ENCODE results near the gene THEMIS2.

The THEMIS2 gene

DNA sequence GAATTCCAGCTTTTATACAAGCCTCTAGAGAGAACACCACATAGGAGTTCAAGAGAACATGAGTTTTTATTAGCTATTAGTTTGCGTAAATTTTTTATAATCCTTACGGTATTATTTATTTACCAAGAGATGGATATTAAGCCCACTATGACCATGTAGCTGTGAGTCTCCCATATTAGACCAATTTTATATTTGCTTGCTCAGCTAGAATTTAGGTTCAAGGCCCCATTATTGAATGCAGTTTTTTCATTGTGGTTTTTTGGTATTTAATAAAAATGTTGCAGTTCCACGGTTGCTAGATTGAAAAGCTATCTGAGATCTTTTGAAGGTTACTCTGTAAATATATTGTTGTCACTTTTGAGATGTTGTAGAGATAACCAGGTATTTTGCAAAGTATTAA is 38.9 kb upstream of the THEMIS2 start:
- no peak overlapping the region for H3K27ac ChIP-seq (ENCODE audit: low read length)
- no peaks in the 10 kb centered on the region for H4K20me1 ChIP-seq (ENCODE audit: insufficient read depth, low read length)
- no peaks in the 10 kb centered on the region for H3K9me3 ChIP-seq (replicated peaks; ENCODE audit: insufficient read depth, low read length)
- peaks cover 9% of the 10 kb centered on the region for H3K4me1 ChIP-seq (ENCODE audit: low read length)
- H3K27me3 ChIP-seq (replicated peaks; ENCODE audit: insufficient read depth, low read length) = no peaks in the 10 kb centered on the region
- no peak for DNase-seq
- peaks cover 74% of the 10 kb centered on the region for H3K79me2 ChIP-seq (ENCODE audit: low read length)
- TF ChIP-seq EZH2 (optimal IDR thresholded peaks at IDR 0.05; ENCODE audit: low read depth, low read length) = no peak
- TF ChIP-seq EZH2phosphoT487 (IDR thresholded peaks at IDR 0.05; ENCODE audit: low read length) = no peak
- TF ChIP-seq, protein P1, sequence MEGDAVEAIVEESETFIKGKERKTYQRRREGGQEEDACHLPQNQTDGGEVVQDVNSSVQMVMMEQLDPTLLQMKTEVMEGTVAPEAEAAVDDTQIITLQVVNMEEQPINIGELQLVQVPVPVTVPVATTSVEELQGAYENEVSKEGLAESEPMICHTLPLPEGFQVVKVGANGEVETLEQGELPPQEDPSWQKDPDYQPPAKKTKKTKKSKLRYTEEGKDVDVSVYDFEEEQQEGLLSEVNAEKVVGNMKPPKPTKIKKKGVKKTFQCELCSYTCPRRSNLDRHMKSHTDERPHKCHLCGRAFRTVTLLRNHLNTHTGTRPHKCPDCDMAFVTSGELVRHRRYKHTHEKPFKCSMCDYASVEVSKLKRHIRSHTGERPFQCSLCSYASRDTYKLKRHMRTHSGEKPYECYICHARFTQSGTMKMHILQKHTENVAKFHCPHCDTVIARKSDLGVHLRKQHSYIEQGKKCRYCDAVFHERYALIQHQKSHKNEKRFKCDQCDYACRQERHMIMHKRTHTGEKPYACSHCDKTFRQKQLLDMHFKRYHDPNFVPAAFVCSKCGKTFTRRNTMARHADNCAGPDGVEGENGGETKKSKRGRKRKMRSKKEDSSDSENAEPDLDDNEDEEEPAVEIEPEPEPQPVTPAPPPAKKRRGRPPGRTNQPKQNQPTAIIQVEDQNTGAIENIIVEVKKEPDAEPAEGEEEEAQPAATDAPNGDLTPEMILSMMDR (IDR thresholded peaks at IDR 0.05; ENCODE audit: low read length) = no peak
- no peak overlapping the region for H3K4me2 ChIP-seq (ENCODE audit: low read depth, low read length)
- no peak overlapping the region for H3K9ac ChIP-seq (ENCODE audit: low read length)
- H2AFZ ChIP-seq (ENCODE audit: low read length) = no peak overlapping the region
- peaks cover 3% of the 10 kb centered on the region; the same call in 1 of the 2 replicates for H3K36me3 ChIP-seq (replicated peaks; ENCODE audit: insufficient read depth, low read length)
- no peak overlapping the region for H3K4me3 ChIP-seq (ENCODE audit: low read length)
- H3F3A ChIP-seq (ENCODE audit: insufficient read depth, low read length) = no peaks in the 10 kb centered on the region; the same call in 1 of the 2 replicates
- no peaks in the 10 kb centered on the region for H3K9me2 ChIP-seq (replicated peaks; ENCODE audit: insufficient read depth, low read length)

DNA sequence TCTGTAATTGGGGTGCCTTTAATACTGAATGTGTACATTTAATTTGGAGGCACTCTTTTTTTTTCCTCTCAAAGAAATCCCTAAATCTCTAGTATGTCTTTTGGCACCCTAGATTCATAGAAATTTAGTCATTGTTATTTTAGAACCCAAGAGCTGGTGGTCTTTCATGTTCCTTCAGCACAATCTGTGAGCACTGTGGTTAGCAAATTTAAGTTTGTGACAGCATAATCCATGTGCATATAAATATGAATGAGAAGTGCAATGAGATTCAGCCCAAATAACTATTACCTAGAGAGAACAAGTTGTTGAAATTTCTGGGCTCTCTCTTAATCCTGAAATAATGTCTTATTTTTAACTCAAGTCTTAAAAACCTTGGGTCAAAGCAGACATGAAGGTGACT is 37.3 kb upstream of the THEMIS2 start:
- TF ChIP-seq EZH2 (optimal IDR thresholded peaks at IDR 0.05; ENCODE audit: low read depth, low read length) (no peak), EZH2phosphoT487 (IDR thresholded peaks at IDR 0.05; ENCODE audit: low read length) (no peak)
- TF ChIP-seq, protein P1 (IDR thresholded peaks at IDR 0.05; ENCODE audit: low read length) = no peak
- Histone ChIP-seq H3K27me3 (replicated peaks; ENCODE audit: insufficient read depth, low read length) (no peaks in the 10 kb centered on the region), H3K4me3 (ENCODE audit: low read length) (no peak overlapping the region), H3K9ac (ENCODE audit: low read length) (no peak overlapping the region), H3K79me2 (ENCODE audit: low read length) (peaks cover 89% of the 10 kb centered on the region), H3K36me3 (replicated peaks; ENCODE audit: insufficient read depth, low read length) (peaks cover 3% of the 10 kb centered on the region; the same call in 1 of the 2 replicates), H3K9me2 (replicated peaks; ENCODE audit: insufficient read depth, low read length) (no peaks in the 10 kb centered on the region), H2AFZ (ENCODE audit: low read length) (no peak overlapping the region), H3K9me3 (replicated peaks; ENCODE audit: insufficient read depth, low read length) (no peaks in the 10 kb centered on the region), H3K4me1 (ENCODE audit: low read length) (peaks cover 9% of the 10 kb centered on the region), H3F3A (ENCODE audit: insufficient read depth, low read length) (no peaks in the 10 kb centered on the region), H3K4me2 (ENCODE audit: low read depth, low read length) (no peak overlapping the region), H3K27ac (ENCODE audit: low read length) (no peak overlapping the region), H4K20me1 (ENCODE audit: insufficient read depth, low read length) (no peaks in the 10 kb centered on the region)
- DNase-seq = no peak

DNA sequence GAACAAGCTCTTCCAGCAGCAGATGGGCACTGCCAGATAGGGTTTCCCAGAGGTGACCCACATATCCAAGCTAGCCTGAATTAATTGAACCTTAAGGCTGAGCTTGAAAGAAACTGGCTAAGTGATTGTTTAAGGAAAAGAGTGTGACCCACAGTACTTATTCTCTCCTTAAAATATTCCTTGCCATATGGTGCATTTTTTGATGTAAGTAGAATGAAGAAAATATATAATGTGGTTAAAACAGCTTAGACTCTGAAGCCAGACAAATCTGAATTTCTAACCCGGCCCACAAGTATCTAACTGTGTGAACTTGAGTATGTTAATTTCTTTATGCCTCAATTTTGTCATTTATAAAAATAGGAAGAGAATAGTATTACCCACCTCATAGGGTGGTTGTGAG is 36.8 kb upstream of the THEMIS2 start:
- TF ChIP-seq EZH2 (optimal IDR thresholded peaks at IDR 0.05; ENCODE audit: low read depth, low read length) = no peak
- TF ChIP-seq, protein P1 (IDR thresholded peaks at IDR 0.05; ENCODE audit: low read length) = no peak
- TF ChIP-seq EZH2phosphoT487 (IDR thresholded peaks at IDR 0.05; ENCODE audit: low read length) = no peak
- no peak overlapping the region for H3K9ac ChIP-seq (ENCODE audit: low read length)
- no peak overlapping the region for H3K27ac ChIP-seq (ENCODE audit: low read length)
- DNase-seq = no peak
- peaks cover 94% of the 10 kb centered on the region for H3K79me2 ChIP-seq (ENCODE audit: low read length)
- H2AFZ ChIP-seq (ENCODE audit: low read length) = no peak overlapping the region
- peaks cover 9% of the 10 kb centered on the region for H3K4me1 ChIP-seq (ENCODE audit: low read length)
- no peaks in the 10 kb centered on the region for H3F3A ChIP-seq (ENCODE audit: insufficient read depth, low read length)
- H3K4me3 ChIP-seq (ENCODE audit: low read length) = no peak overlapping the region
- H3K4me2 ChIP-seq (ENCODE audit: low read depth, low read length) = no peak overlapping the region
- H4K20me1 ChIP-seq (ENCODE audit: insufficient read depth, low read length) = no peaks in the 10 kb centered on the region
- peaks cover 3% of the 10 kb centered on the region; the same call in 1 of the 2 replicates for H3K36me3 ChIP-seq (replicated peaks; ENCODE audit: insufficient read depth, low read length)
- H3K9me3 ChIP-seq (replicated peaks; ENCODE audit: insufficient read depth, low read length) = no peaks in the 10 kb centered on the region
- no peaks in the 10 kb centered on the region for H3K27me3 ChIP-seq (replicated peaks; ENCODE audit: insufficient read depth, low read length)
- no peaks in the 10 kb centered on the region for H3K9me2 ChIP-seq (replicated peaks; ENCODE audit: insufficient read depth, low read length)
